ENCODE measurements around the gene GEMIN7. TPM values are rescaled to one million over a fixed set of nuclear protein-coding genes. Genes with fewer than 3 reads are reported as not detected.

Gene GEMIN7
- total RNA-seq, 2 donors from 2014 or later: 11.2 to 16.0 TPM

DNA sequence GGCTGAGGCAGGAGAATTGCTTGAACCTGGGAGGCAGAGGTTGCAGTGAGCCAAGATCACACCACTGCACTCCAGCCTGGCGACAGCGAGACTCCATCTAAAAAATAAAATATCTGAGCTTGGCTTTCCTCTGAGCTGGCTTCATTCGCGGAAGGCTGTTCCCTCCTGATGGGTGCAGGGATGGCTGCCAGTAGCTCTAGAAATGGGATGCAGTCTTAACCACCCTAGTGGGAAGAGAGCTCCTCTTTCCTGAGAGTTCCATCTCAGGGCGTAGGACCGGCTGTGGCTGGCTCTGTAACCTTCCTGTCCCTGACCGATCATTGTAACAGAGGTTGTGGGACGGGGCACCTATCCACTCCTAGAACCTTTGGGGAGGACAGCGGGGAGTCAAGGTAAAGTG, 46.3 kb downstream of the GEMIN7 start:
- ATAC-seq (ENCODE audit: insufficient number of reproducible peaks, low FRiP score, low read depth) (no peak), DNase-seq (ENCODE audit: low spot score) (no peak)
- Histone ChIP-seq H3K4me3 (no peak overlapping the region), H3K36me3 (no peaks in the 10 kb centered on the region), H3K27ac (no peak overlapping the region), H3K9me3 (no peaks in the 10 kb centered on the region), H3K4me1 (ENCODE audit: control insufficient read depth in 1 of 2, low read depth in 2 of 2) (no peaks in the 10 kb centered on the region), H3K27me3 (replicated peaks; ENCODE audit: insufficient read depth) (no peaks in the 10 kb centered on the region)
- TF ChIP-seq, protein P1, sequence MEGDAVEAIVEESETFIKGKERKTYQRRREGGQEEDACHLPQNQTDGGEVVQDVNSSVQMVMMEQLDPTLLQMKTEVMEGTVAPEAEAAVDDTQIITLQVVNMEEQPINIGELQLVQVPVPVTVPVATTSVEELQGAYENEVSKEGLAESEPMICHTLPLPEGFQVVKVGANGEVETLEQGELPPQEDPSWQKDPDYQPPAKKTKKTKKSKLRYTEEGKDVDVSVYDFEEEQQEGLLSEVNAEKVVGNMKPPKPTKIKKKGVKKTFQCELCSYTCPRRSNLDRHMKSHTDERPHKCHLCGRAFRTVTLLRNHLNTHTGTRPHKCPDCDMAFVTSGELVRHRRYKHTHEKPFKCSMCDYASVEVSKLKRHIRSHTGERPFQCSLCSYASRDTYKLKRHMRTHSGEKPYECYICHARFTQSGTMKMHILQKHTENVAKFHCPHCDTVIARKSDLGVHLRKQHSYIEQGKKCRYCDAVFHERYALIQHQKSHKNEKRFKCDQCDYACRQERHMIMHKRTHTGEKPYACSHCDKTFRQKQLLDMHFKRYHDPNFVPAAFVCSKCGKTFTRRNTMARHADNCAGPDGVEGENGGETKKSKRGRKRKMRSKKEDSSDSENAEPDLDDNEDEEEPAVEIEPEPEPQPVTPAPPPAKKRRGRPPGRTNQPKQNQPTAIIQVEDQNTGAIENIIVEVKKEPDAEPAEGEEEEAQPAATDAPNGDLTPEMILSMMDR (IDR thresholded peaks at IDR 0.05): no peak

DNA sequence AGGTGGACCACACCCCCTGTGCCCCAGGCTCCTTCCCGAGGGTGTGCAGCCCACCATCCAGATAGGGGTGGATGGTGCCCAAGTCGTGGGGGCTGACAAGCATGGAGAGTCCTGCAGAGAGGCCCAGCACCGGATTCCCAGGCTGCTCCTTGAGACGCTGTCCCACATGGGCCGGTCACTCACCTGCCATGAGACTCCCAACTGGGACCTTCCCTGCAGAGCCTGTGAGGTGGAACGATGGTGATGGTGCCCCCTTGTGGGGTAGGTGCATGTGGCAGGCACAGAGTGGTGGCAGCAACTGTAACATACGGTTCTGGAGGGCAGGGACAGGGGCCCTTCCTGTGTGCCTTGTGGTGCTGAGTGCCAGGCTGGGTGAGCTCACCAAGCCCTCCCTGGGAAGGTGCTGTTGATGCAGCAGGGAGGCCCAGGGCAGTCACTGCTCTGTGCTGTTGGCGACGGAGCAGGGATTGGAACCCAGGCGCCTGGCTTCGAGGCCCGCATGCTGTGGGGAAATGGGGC, 47.0 kb downstream of the GEMIN7 start:
- H3K27me3 ChIP-seq (replicated peaks; ENCODE audit: insufficient read depth): no peaks in the 10 kb centered on the region
- H3K4me1 ChIP-seq (ENCODE audit: control insufficient read depth in 1 of 2, low read depth in 2 of 2): no peaks in the 10 kb centered on the region
- TF ChIP-seq, protein P1 (IDR thresholded peaks at IDR 0.05): peak; percentile 24
- H3K27ac ChIP-seq: no peak overlapping the region
- DNase-seq (ENCODE audit: low spot score): no peak
- no peaks in the 10 kb centered on the region for H3K9me3 ChIP-seq
- no peaks in the 10 kb centered on the region for H3K36me3 ChIP-seq
- ATAC-seq (ENCODE audit: insufficient number of reproducible peaks, low FRiP score, low read depth): no peak
- H3K4me3 ChIP-seq: no peak overlapping the region

DNA sequence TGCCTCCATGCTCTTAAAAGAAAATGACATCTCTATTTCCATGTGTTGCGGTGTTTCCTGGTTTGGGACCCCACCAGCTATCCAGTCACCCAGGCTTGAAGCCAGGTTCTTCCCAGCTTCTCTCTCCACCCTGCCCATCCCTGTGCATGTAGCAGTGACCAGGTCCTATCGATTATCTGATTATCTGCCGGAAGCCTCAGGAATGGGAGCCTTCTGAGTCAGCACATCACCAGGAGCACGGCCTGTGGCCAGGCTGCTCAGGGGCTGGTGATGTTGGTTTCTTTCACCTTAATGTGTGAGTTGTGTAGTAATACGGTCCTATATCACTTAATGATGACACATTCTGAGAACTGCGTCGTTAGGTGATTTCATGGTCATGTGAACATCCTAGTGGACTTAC, 47.6 kb downstream of the GEMIN7 start:
- Histone ChIP-seq H3K36me3 (no peaks in the 10 kb centered on the region), H3K4me1 (ENCODE audit: control insufficient read depth in 1 of 2, low read depth in 2 of 2) (no peaks in the 10 kb centered on the region), H3K27ac (no peak overlapping the region), H3K9me3 (no peaks in the 10 kb centered on the region), H3K27me3 (replicated peaks; ENCODE audit: insufficient read depth) (no peaks in the 10 kb centered on the region), H3K4me3 (no peak overlapping the region)
- TF ChIP-seq, protein P1 (IDR thresholded peaks at IDR 0.05): no peak
- DNase-seq (ENCODE audit: low spot score): no peak
- ATAC-seq (ENCODE audit: insufficient number of reproducible peaks, low FRiP score, low read depth): no peak

DNA sequence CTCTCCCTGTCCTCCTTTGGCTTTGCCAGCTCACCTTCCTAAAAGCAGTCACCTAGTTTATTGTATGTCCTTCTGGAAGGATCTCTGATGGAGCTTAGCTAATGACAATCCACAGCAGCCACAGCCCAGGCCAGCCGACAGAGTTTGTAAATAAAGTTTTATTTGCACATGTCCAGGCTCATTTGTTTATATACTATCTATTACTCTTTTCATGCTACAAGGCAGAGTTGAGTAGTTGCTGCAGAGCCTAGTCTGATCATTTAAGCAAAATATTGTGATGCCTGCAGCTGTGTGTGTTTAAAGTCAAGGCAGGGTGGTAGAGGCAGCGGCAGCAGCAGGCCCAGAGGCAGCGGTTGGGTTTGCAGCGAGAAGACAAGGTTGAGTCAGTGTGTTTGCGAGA, 49.1 kb downstream of the GEMIN7 start:
- no peaks in the 10 kb centered on the region for H3K36me3 ChIP-seq
- H3K9me3 ChIP-seq: no peaks in the 10 kb centered on the region
- no peak overlapping the region for H3K4me3 ChIP-seq
- no peak for ATAC-seq (ENCODE audit: insufficient number of reproducible peaks, low FRiP score, low read depth)
- TF ChIP-seq, protein P1 (IDR thresholded peaks at IDR 0.05): no peak
- no peaks in the 10 kb centered on the region for H3K27me3 ChIP-seq (replicated peaks; ENCODE audit: insufficient read depth)
- H3K27ac ChIP-seq: no peak overlapping the region
- no peak for DNase-seq (ENCODE audit: low spot score)
- H3K4me1 ChIP-seq (ENCODE audit: control insufficient read depth in 1 of 2, low read depth in 2 of 2): no peaks in the 10 kb centered on the region

DNA sequence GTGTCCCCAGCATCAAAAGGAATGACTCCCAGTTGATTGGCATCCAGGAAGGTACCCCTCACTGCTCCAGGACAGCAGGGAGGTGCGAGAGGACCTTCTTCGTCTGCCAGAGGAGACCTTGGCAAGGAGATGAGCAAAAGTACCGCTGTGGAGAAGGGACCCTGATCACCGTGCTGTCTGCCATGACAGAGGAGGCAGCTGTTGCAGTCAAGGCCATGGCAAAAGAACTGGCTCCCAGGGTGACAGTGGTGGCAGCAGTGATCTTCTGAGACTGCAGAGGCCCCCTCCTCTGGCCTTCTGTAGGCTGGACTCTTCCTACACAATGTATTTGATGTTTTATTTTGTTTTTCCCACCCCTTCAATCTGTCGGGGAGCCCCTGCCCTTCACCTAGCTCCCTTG, 49.7 kb downstream of the GEMIN7 start:
- TF ChIP-seq, protein P1 (IDR thresholded peaks at IDR 0.05): no peak
- ATAC-seq (ENCODE audit: insufficient number of reproducible peaks, low FRiP score, low read depth): no peak
- DNase-seq (ENCODE audit: low spot score): no peak

More for the DNA sequence above, 49.7 kb downstream of the GEMIN7 start:
- Histone ChIP-seq H3K36me3 (no peaks in the 10 kb centered on the region), H3K4me3 (no peak overlapping the region), H3K9me3 (no peaks in the 10 kb centered on the region), H3K27ac (no peak overlapping the region), H3K27me3 (replicated peaks; ENCODE audit: insufficient read depth) (no peaks in the 10 kb centered on the region), H3K4me1 (ENCODE audit: control insufficient read depth in 1 of 2, low read depth in 2 of 2) (no peaks in the 10 kb centered on the region)

All from thoracic aorta (tissue), 2 donors.